GM23338 (cell line): ENCODE data around the gene TLR3. TPM values are rescaled to one million over a fixed set of nuclear protein-coding genes. Genes with fewer than 3 reads are reported as not detected.

Experiments used
- ATAC-seq: fragments of 200-7000 bp; cut with Tn5 transposase; 3 replicates; pipeline ENCODE4 v1.9.1; 2020
- DNase-seq: peaks from one replicate; pipeline ENCODE4 v3.0.0-alpha.2; 2015; ENCODE audit warnings: low spot score
- H2AFZ ChIP-seq: fragments of 200-600 bp; sonication (generic); 2 replicates; pipeline ENCODE4 v1.8.0; 2016; ENCODE audit warnings: antibody characterized with exemption, mild to moderate bottlenecking, moderate library complexity
- H3F3A ChIP-seq: fragments of 200-600 bp; sonication (generic); replicated peaks from 2 replicates; pipeline ENCODE4 v1.8.0; 2017; ENCODE audit warnings: antibody characterized with exemption, mixed run types, low read depth
- H3K27ac ChIP-seq: fragments of 200-600 bp; sonication (generic); 2 replicates; pipeline ENCODE4 v1.6.1; 2016; ENCODE audit warnings: low read depth
- H3K27me3 ChIP-seq: fragments of 200-600 bp; sonication (generic); 2 replicates; pipeline ENCODE4 v1.8.0; 2016; ENCODE audit warnings: mild to moderate bottlenecking, mixed run types, moderate library complexity; ENCODE audit not compliant: insufficient read depth
- H3K36me3 ChIP-seq: fragments of 200-600 bp; sonication (generic); 2 replicates; pipeline ENCODE4 v1.8.0; 2016; ENCODE audit warnings: mild to moderate bottlenecking; ENCODE audit not compliant: insufficient read depth
- H3K4me1 ChIP-seq: fragments of 200-600 bp; sonication (generic); 2 replicates; pipeline ENCODE4 v1.8.0; 2016; ENCODE audit warnings: mild to moderate bottlenecking, moderate library complexity; ENCODE audit not compliant: insufficient read depth
- H3K4me2 ChIP-seq: fragments of 200-600 bp; sonication (generic); 2 replicates; pipeline ENCODE4 v1.7.1; 2017; ENCODE audit warnings: mixed run types
- H3K4me3 ChIP-seq: fragments of 200-600 bp; sonication (generic); 2 replicates; pipeline ENCODE4 v1.6.1; 2016; ENCODE audit warnings: mixed run types
- H3K79me2 ChIP-seq: fragments of 200-600 bp; sonication (generic); replicated peaks from 2 replicates; pipeline ENCODE4 v1.8.0; 2017; ENCODE audit warnings: mild to moderate bottlenecking; ENCODE audit not compliant: insufficient read depth
- H3K9me2 ChIP-seq: fragments of 200-600 bp; sonication (generic); 2 replicates; pipeline ENCODE4 v1.8.0; 2017; ENCODE audit not compliant: insufficient read depth
- H4K20me1 ChIP-seq: fragments of 200-600 bp; sonication (generic); replicated peaks from 2 replicates; pipeline ENCODE4 v1.8.0; 2017; ENCODE audit warnings: mild to moderate bottlenecking; ENCODE audit not compliant: insufficient read depth
- H3K27ac Mint-ChIP-seq: 2 replicates; pipeline ENCODE4 v1.8.0; 2020; ENCODE audit warnings: inconsistent platforms, mild to moderate bottlenecking, moderate library complexity, mixed read lengths
- H3K27me3 Mint-ChIP-seq: 3 replicates; pipeline ENCODE4 v1.8.0; 2022; ENCODE audit warnings: low read depth, mild to moderate bottlenecking, moderate library complexity, mixed read lengths, inconsistent platforms; ENCODE audit not compliant: insufficient read depth, poor library complexity
- H3K36me3 Mint-ChIP-seq: 3 replicates; pipeline ENCODE4 v1.8.0; 2021; ENCODE audit warnings: low read depth, mild to moderate bottlenecking, inconsistent platforms, moderate library complexity, mixed read lengths
- H3K4me1 Mint-ChIP-seq: 3 replicates; pipeline ENCODE4 v1.8.0; 2020; ENCODE audit warnings: mild to moderate bottlenecking, inconsistent platforms, mixed read lengths
- H3K4me3 Mint-ChIP-seq: 3 replicates; pipeline ENCODE4 v1.8.0; 2021; ENCODE audit warnings: moderate library complexity, mild to moderate bottlenecking, inconsistent platforms, mixed read lengths
- H3K9me3 Mint-ChIP-seq: 3 replicates; pipeline ENCODE4 v1.8.0; 2020; ENCODE audit warnings: moderate library complexity, mild to moderate bottlenecking, inconsistent platforms, mixed read lengths
- CREB1 ChIP-seq: fragments of 250-450 bp; sonication (Bioruptor Pico); IDR thresholded peaks from 2 replicates; pipeline ENCODE4 v1.5.0; 2020; ENCODE audit warnings: low read depth, mild to moderate bottlenecking, moderate library complexity
- CTCF ChIP-seq, 2 experiments: fragments of 200-600 bp in 1 of 2; sonication (generic) in 1 of 2; conservative IDR thresholded peaks; 2 replicates each; pipeline versions ENCODE4 v1.5.1 to v1.6.1; 2016 to 2017; ENCODE audit warnings: antibody characterized with exemption in 2 of 2, low read depth in 2 of 2, mild to moderate bottlenecking in 2 of 2, moderate library complexity in 1 of 2
- EZH2 ChIP-seq: fragments of 200-600 bp; sonication (generic); IDR thresholded peaks from one replicate; pipeline ENCODE4 v1.8.0; 2017; ENCODE audit warnings: antibody characterized with exemption, mild to moderate bottlenecking, low read depth; ENCODE audit not compliant: unreplicated experiment
- EZH2phosphoT487 ChIP-seq: fragments of 200-600 bp; sonication (generic); IDR thresholded peaks from one replicate; pipeline ENCODE4 v1.8.1; 2018; ENCODE audit warnings: antibody characterized with exemption; ENCODE audit not compliant: unreplicated experiment
- REST ChIP-seq: IDR thresholded peaks from one replicate; pipeline ENCODE4 v1.6.1; 2018; ENCODE audit warnings: antibody characterized with exemption; ENCODE audit not compliant: unreplicated experiment
- STAT1 ChIP-seq: IDR thresholded peaks from one replicate; pipeline ENCODE4 v1.6.1; 2016; ENCODE audit warnings: antibody characterized with exemption; ENCODE audit not compliant: unreplicated experiment
- ZNF331 ChIP-seq: fragments of 250-450 bp; sonication (Bioruptor Pico); IDR thresholded peaks from 2 replicates; pipeline ENCODE4 v1.5.0; 2020; ENCODE audit warnings: low read depth, mild to moderate bottlenecking, moderate library complexity
- polyA plus RNA-seq: library from polyadenylated mRNA; unstranded; fragments of >200 nt; fragmentation: Nextera tagmentation; extraction: Ambion mirVana; gene quantifications from 2 replicates; pipeline ENCODE4 v1.2.1, GENCODE V29; 2016
- total RNA-seq: library from RNA; depleted of rRNA; stranded (reverse); fragments of >200 nt; shearing (Covaris generic); gene quantifications from 2 replicates; pipeline ENCODE4 v1.2.3, GENCODE V29; 2014

The TLR3 gene
- total and polyA plus RNA-seq, 2 experiments from 2014 or later, result 0.32 to 0.38 TPM

- Histone ChIP-seq H3K9me2 (no peaks in the 10 kb centered on the region), H3K79me2 (0 out of 2 replicates have a peak, but pooled peaks cover 9% of the 10 kb centered on the region), H2AFZ (peak overlapping the region; percentile 93), H4K20me1 (no peaks in the 10 kb centered on the region), H3K27me3 (peaks cover 39% of the 10 kb centered on the region), H3F3A (peaks cover 7% of the 10 kb centered on the region; the same call in 1 of the 2 replicates), H3K4me1 (peaks cover 16% of the 10 kb centered on the region), H3K4me3 (peak overlapping the region; percentile 68), H3K27ac (no peak overlapping the region), H3K4me2 (peak overlapping the region; percentile 94), H3K36me3 (no peaks in the 10 kb centered on the region)
- Mint-ChIP-seq H3K27me3 (peaks cover 34% of the 10 kb centered on the region), H3K4me1 (peaks cover 23% of the 10 kb centered on the region), H3K27ac (no peak overlapping the region), H3K9me3 (peaks cover 5% of the 10 kb centered on the region; the same call in 2 of the 3 replicates), H3K4me3 (peak overlapping the region; percentile 80), H3K36me3 (peaks cover 5% of the 10 kb centered on the region; the same call in 2 of the 3 replicates)
- TF ChIP-seq REST (no peak), EZH2 (no peak), CTCF (conservative IDR thresholded peaks at IDR 0.05; ENCODE audit: low read depth in 2 of 2) (peak; percentile 12 to 34; a peak in 1 of 4 replicates), ZNF331 (CRISPR knock-in tag) (no peak), EZH2phosphoT487 (no peak)
- ATAC-seq (peak; percentile 73), DNase-seq (peak; percentile 52)
These were observed 36.1 kb downstream of the TLR3 start for GRCh38 chr4:186104890-186105646.

GRCh38 chr4:186105647-186106321, 36.8 kb downstream of the TLR3 start:
- Mint-ChIP-seq H3K4me1 (peaks cover 23% of the 10 kb centered on the region), H3K36me3 (peaks cover 5% of the 10 kb centered on the region; the same call in 2 of the 3 replicates), H3K4me3 (peak overlapping the region; percentile 80), H3K9me3 (peaks cover 5% of the 10 kb centered on the region; the same call in 2 of the 3 replicates), H3K27me3 (peaks cover 34% of the 10 kb centered on the region), H3K27ac (no peak overlapping the region)
- peak overlapping the region; percentile 68 for H3K4me3 ChIP-seq
- H3K79me2 ChIP-seq, result 0 out of 2 replicates have a peak, but pooled peaks cover 9% of the 10 kb centered on the region
- no peaks in the 10 kb centered on the region for H3K36me3 ChIP-seq
- no peak for TF ChIP-seq STAT1
- TF ChIP-seq EZH2, result peak; percentile 50
- 0 out of 2 replicates have a peak, but pooled peaks have one; percentile 16 for TF ChIP-seq CREB1
- DNase-seq (peak; percentile 35), ATAC-seq (peak; percentile 11)
- H3K27me3 ChIP-seq, result peaks cover 39% of the 10 kb centered on the region
- no peak overlapping the region for H3K27ac ChIP-seq
- H3F3A ChIP-seq, result peaks cover 7% of the 10 kb centered on the region; the same call in 1 of the 2 replicates
- peak overlapping the region; percentile 93 for H2AFZ ChIP-seq
- H3K4me2 ChIP-seq, result peak overlapping the region; percentile 94
- no peaks in the 10 kb centered on the region for H3K9me2 ChIP-seq
- H4K20me1 ChIP-seq, result no peaks in the 10 kb centered on the region
- peaks cover 16% of the 10 kb centered on the region for H3K4me1 ChIP-seq
